Embryonic facial prominence (tissue), 1 donor: ENCODE results near the gene STAT3.
"Not testable (repeated sequence)": the region's sequence is repeated elsewhere in the genome, so short reads cannot be mapped to it uniquely, and the experiment has no call there.

ENCODE experiments used
- DNase-seq: peaks from one replicate; pipeline ENCODE4 v3.0.0-alpha.2; 2016; ENCODE audit errors: extremely low spot score

The STAT3 gene

DNA sequence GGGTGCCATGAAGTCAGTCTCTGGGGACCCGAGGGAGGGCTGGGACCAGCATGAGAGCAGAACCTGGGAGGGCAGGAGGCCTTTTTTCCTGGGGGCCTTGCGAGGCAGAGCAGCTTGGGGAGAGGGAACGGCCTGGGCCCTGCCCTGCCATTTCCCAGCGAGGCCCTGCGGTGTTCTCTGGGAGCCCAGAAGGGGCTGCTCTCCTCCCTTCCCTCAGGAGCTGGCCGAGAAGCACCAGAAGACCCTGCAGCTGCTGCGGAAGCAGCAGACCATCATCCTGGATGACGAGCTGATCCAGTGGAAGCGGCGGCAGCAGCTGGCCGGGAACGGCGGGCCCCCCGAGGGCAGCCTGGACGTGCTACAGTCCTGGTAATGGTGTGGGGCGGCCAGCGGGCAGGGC lies 88.3 kb downstream of the STAT3 start:
- DNase-seq = not testable (repeated sequence)

DNA sequence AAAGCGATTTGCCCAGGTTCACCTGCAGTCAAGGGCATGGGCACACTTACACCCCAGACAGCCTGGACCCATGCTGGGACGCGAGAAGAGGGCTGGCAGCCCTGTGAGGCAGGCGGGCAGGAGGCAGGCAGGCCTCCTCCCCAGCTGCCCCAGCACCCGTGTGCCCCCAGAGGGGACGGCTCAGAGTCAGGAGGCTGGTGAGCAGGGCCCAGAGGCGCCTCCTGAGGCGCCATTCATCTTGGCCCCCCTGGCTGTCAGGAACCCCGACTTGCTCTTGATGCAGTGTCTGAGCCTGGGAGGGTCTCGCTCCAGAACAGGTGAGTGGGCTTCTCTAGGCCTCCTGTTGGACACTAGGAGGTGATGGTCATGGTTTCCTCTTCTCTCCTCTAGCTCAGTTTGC lies 88.9 kb downstream of the STAT3 start:
- DNase-seq = not testable (repeated sequence)

DNA sequence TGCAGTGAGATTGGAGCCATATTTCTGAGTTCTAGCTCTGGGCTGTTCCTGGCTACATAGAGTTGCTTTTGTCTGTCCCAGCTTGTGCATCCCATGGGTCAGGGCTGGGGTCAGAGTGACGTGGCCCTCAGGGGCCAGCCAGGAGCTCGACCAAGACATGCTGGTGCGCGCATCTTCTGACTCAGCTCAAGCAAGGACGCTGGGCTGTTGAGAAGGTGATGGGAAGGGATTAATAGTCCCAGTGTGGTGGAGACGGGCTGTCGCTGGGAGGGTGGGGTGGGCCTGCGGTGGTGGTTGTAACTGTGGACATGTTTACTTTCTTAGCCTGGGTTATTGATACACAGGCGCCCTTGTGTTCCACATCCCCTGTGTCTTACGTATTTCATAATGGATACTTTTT lies 90.5 kb downstream of the STAT3 start:
- not testable (repeated sequence) for DNase-seq

DNA sequence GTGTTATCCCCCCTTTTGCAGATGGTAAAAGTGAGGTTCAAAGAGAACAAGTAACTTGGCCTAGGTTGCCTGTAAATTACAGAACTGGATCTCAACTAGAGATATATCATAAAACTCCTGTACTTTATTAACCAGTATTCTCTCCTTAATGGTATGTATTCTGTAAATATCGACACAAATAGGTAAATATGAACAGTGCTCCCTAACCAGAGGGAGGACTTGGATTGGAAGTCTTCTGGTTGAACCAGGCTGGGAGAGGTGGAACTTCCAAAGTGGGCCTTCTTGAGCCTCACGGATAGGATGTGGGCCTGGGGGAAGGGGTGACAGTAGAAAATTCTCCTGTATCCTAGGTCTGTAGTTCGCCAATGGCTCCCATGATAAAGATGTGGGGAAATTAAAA lies 92.2 kb downstream of the STAT3 start:
- DNase-seq = no peak

DNA sequence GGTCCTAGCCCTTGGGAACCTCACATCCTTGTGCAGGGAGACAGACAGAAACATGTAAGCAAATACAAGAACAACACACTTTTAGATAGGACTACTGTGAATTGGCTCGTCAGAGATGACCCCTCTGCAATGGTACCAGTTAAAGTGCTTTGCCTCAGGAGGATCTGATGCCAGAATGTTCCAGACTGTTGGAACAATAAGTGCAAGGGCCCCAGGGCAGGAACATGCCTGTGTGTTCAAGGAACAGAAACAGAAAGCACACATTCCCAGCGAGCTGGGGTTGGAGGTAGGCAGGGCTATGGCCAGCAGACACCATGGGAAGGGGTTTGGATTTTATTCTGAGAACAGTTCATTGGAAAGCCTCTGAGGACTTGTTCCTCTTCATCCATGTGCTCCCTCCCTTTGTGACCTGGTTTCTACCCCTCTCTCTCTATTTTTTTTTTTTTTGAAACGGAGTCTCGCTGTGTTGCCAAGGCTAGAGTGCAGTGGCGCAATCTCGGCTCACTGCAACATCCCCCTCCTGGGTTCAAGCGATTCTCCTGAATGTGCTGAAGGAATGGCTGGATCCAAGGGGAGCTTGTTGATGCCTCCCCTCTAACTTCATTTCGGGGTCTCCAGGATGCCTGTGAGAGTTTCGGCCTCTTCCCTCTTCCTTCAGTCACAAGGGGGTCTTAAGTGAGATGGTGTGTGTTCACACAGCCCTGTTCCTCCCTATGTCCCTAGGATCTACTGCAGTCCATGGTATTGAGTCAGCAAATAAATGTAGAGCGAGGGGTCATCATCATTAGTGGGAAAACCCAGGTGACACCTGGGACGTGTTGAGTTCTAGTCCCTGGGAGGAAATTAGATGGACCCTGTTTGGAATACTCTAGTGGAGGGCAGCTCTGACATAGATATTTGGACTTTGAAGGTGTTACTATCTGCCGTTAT lies 93.5 kb downstream of the STAT3 start:
- no peak for DNase-seq

DNA sequence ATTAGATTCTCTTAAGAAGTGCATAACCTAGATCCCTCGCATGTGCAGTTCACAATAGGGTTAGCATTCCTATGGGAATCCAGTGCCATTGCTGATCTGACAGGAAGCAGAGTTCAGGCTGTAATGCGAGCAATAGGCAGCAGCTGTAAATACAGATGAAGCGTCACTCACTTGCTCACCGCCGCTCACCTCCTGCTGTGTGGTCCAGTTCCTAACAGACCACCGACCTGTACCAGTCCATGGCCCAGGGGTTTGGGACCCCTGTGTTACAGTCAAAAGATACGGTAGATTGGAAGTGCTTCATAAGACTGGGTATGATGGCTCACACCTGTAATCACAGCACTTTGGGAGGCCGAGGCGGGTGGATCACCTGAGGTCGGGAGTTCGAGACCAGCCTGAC lies 97.1 kb downstream of the STAT3 start:
- DNase-seq = no peak

DNA sequence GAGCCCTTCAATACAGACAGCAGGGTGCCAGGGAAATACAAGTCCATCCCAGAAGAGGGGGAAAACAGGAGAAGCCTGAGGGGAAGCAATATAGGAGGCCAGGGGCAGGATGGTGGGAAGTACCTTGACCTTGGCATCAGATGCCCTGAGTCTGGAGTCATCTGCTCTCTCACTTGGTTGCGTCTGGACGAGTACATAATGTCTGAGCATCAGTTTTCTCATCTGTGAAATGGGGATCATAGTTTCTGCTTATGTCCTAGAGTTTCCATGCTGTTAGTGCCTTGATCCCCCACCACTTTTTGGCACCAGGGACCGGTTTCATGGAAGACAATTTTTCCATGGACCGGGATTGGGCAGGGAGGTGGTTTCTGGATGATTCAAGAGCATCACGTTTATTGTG lies 97.7 kb downstream of the STAT3 start:
- no peak for DNase-seq

DNA sequence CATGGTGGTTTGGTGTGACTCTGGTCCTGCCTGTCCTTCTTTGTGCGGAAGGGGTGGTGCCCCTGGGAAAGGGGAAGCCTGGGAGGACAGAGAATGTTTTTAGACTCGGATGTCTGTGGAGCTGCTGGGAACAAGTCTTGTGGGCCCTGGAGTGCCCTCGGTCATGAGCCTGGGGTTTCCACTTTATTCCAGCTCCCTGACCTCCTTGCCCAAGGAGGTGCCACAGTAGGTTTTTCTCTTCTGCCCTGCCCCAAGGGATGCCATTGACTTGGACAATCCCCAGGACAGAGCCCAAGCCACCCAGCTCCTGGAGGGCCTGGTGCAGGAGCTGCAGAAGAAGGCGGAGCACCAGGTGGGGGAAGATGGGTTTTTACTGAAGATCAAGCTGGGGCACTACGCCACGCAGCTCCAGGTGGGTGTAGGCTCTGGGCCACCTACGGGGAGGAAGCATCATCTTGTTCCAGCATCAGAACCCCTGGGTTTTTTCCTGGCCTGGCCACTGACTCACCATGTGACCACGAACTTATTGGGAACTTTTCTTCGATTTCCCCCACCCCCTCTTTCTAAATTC lies 98.5 kb downstream of the STAT3 start:
- no peak for DNase-seq

DNA sequence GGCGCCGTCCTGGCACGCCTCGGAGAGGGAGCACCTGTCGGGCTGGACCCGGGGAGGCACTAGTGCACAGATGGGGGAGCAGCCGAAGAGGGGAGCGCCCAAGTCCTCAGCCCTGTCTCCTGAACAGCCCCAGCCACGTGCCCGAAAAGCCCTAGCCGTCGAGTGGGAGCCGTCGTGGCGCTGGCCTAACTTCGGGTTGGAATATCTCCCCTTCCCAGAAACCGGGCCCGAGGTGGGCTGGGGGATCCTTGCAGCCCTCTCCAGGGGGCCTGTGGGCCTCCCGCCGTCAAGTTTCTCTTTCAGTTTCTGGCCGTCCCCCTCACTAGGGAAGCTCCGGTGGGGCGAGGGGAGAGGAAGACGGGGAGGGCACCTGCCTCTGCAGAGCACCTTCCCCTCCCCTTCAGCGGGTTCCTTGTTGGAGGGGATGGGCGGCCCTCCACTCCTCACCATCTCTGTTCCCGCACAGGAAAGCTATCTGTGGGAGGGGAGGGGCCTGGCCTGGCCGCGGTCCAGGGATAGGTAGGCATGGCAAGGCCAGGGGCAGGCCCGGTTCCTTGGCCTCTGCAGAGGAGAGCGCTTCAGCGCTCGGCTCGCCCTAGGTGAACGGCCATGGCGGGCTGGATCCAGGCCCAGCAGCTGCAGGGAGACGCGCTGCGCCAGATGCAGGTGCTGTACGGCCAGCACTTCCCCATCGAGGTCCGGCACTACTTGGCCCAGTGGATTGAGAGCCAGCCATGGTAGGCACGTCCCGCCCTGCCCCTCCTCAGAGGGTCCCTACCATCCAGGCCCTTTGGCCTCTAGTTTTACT lies 99.2 kb downstream of the STAT3 start:
- DNase-seq = no peak

DNA sequence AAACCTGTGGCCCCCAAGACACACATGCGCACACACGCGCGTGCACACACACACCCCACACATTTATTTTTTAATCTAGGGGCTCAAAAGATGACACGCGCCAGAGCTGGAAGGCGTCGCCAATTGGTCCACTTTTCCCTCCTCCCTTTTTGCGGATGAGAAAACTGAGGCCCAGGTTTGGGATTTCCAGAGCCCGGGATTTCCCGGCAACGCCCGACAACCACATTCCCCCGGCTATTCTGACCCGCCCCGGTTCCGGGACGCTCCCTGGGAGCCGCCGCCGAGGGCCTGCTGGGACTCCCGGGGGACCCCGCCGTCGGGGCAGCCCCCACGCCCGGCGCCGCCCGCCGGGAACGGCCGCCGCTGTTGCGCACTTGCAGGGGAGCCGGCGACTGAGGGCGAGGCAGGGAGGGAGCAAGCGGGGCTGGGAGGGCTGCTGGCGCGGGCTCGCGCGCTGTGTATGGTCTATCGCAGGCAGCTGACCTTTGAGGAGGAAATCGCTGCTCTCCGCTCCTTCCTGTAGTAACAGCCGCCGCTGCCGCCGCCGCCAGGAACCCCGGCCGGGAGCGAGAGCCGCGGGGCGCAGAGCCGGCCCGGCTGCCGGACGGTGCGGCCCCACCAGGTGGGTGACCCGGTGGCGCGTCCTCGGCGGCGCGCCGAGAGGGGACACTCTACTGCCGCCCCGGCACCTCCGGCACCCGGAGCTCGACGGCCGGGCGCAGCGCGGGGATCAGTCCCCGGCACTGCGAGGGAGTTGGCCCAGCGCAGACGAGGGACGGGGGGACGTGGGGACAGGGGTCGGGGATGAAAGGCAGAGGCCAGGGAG lies 100.1 kb downstream of the STAT3 start, which contains the start of gene STAT5A:
STAT5A (plus strand) TSS at position 522 of the 826 bp plus-strand sequence. CDS start 914 bp downstream, outside the sequence.
- DNase-seq = no peak

DNA sequence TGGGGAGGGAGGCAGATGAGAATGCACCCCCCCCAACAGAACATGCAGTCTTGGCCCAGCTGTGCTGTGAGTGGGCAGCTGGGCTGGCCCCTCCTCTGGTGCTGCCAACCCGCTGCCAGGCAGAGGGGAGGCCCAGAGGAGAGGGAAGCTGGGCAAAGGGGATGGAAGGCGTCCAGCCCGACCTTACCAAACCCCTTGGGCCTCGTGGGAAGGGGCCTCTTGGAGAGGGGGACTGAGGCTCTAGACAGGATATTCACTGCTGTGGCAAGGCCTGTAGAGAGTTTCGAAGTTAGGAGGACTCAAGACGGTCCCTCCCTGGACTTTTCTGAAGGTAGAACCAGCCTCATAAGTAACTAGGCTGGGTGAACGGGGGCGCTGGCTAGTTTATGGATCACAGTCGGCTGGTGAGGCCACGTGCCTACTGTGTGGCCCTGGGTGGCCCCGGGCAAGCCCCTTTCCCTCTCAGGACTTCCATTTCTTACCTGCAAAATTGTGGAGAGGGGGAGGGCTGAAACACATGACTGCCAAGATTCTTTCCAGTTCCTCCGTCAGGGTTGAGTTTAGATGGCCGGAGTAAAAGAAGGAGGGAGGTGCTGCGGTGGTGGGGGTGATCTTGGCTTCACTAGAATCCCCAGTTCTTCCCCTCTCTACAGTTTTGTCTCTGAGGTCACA lies 100.8 kb downstream of the STAT3 start:
- no peak for DNase-seq

DNA sequence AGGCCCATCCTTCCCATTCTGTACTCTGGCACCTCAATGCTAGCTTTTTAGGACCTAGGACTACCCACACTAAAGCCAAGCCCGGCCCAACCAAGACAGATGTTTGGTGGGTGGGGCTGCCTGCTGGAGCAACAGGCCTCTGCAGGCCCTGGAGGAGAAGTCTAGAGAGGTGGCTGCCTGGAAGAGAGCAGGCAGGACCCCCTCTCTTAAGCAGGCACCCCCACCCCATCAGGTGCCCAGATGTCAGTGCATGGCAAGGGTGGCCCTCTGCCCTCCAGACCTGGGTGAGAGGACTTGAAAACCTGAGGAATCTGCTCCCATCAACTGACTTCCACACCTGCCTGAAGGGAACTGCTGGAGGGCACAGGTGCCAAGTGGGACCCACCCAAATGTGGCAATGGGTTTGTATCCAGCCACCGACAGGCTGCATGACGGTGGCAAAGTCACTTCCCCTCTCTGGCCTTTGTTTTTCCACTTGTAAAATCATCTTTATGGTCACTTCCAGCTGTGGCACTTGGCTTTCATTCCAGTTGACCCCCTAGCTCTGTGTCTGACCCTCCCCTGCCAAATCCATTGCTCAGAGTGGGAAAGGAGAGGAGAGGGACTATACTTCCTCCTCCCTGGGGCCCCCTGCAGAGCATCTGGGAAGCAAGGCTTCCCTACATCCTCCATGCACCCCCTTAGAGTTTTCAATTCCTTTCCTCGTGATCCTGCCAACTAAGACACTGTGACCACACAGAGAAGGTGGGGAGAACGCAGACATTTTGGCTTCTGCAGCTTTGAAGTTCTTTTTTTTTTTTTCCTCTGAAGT lies 101.6 kb downstream of the STAT3 start:
- DNase-seq = no peak

DNA sequence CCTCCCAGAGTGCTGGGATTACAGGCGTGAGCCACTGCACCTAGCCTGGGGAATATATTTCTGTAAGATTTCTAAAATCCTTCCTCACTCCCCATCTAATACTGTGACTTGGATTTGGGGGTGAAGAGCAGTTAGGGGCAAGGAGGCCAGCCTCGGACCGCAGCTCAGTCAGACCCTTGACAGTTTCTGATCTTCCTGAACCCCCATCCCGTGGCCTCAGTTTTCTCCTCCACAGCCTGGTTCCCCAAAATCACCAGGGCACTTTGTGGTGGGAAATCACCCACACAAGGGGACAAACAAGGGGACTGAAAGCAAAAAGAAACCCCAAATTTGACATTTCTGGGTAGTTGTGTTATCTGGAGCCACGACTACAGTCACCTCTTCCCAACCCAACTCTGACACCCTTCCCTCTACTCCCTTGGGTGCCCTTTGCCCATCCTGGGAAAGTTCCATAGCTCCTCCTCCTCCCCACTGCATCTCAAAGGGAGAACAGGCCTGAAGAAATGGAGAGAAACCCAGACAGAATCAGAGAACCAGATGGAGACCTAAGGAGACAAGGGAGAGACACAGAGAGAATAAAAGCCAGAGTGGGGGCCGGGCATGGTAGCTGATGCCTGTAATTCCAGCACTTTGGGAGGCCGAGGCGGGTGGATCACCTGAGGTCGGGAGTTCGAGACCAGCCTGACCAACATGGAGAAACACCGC lies 102.7 kb downstream of the STAT3 start:
- no peak for DNase-seq

DNA sequence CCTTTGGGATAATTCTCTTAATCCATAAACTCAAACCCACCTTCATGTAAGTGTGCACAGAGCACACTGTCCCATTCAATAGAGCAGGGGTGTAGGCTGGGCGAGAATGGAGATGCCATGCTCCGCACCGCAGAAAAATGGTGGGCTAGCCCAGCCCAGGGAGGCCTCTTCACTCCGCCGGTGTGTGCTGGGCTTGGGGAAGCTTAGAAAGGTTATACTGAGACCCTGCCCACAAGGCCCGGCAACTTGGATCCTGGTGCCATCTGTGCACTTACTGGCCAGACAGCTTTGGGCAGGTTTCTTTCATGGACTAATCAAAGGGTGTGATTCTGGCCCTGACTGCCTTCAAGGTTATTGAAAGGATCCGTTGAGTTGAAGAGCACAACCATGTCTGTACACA lies 103.7 kb downstream of the STAT3 start:
- no peak for DNase-seq

DNA sequence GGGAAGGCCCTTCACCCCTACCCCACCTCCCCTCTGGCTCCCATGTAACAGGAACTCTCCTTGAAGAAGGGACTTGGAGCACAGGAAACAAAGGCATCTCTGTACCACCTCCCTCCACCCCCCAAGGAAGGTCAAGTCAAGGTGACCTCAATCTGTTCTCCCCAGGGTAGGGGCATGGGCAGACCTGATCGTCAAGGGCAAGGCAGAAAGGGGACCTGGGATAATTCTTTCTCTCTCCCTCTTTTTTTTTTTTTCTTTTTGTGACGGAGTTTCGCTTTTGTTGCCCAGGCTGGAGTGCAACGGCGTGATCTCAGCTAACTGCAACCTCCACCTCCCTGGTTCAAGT lies 104.2 kb downstream of the STAT3 start:
- no peak for DNase-seq

DNA sequence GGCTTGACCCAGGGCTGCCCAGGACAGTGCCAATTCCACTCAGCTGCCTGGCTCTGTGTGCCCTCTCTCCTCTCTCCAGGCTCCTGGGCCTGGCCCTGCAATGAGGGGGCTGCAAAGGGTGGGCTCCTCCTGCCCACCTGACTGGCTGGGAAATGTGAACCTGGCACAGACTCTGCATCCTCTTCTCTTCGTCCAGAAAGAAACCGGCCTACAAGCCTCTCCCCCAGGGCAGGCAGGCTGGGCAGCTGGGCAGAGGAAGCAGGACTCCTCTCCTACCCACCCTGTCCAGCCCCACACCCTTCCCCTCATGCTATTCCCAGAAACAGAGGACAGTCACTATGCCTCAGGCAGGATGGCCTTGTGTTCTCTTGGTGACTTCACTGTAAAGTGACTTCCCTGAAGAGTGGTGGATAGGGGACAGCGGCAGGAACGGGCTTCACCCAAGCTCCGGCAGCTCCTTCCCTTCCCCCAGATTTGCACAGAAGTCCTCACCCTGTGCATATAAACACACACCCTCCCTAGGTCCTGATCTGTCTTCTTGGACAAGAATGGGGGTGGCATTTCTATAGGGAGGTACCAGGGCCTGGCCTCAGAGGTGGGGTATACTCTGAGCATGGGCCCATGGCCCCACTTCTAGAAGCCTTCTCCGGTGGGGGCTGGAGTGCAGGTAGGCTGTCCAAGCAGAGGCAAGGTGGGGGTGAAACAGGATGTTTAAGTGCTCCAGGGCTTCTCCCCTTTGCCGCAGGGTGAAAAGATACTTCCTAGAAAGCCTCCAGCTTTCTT lies 104.8 kb downstream of the STAT3 start:
- DNase-seq = no peak

DNA sequence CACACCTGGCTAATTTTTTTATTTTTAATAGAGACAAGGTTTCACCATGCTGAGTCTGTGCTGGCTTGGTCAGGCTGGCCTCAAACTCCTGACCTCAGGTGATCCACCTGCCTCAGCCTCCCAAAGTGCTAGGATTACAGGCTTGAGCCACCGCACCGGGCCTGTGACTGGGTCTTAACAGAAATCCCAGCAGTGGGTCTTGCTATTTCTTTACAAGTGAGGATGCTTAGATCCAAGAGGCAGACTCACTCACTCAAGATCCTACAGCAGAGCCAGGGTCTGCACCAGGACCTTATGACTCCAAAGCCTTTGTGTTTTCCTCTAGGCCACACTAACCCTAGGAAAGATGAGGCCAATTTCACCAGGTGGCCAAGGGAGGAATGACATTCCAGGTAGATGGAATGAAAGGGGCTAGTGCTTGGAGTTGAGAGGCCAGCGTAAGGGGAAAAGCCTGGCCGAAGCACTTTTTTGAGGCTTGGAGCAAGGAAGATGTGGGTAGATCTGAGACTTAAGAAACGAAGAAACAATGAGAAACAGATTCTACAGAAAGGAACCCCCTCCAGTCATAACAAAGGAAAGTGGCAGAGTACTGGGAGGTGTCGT lies 105.7 kb downstream of the STAT3 start:
- DNase-seq = no peak

DNA sequence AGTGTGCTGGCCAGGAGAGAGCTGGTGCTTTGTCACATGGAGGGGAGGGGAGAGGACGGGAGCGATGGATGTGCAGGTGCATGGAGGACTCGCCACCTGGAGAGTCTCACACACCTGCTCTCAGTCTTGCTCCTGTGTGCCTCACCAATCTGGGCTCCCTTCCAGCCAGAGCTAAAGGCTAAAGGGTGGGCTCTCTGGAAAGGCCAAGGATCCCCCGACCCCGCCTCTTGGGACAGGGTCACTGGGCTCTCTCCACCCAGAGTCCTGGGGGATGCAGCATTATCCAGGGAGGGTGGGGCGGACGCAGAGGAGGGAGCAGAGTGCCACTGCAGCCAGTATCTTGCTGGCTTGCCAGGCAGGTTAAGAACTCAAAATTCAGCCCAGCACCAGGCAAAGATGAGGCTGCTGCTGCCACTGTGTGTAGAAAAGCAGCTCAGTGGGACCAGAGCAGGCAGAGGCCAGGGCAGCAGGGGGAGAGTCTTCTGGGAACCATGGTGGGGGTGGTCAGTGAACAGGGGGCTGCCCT lies 106.6 kb downstream of the STAT3 start:
- DNase-seq = no peak
